Heart left ventricle (tissue), 16 donors: Measurements from ENCODE around the gene FAM227B. TPM values are rescaled to one million over a fixed set of nuclear protein-coding genes. Genes with fewer than 3 reads are reported as not detected.

ENCODE experiments used
- ATAC-seq, 4 donors: fragments of 200-7000 bp; cut with Tn5 transposase; one replicate each; pipeline ENCODE4 v1.9.1; 2020 to 2022; ENCODE audit warnings: moderate library complexity in 4 of 4, mild to moderate bottlenecking in 3 of 4, moderate number of reproducible peaks in 1 of 4
- DNase-seq, 5 donors: peaks; one replicate each; pipeline ENCODE4 v3.0.0-alpha.2; 2020
- H3K27ac ChIP-seq, 12 donors: fragments of 200-600 bp; sonication (generic) in 4 of 12; one replicate each; pipeline versions ENCODE4 v1.5.0 to v1.8.0; 2016 to 2022; ENCODE audit warnings: mild to moderate bottlenecking in 2 of 12
- H3K27me3 ChIP-seq, 9 donors: fragments of 200-600 bp; sonication (generic) in 2 of 9; one replicate each; pipeline versions ENCODE4 v1.5.1 to v1.8.0; 2016 to 2022; ENCODE audit warnings: mild to moderate bottlenecking in 3 of 9
- H3K36me3 ChIP-seq, 9 donors: fragments of 200-600 bp; sonication (generic) in 2 of 9; one replicate each; pipeline versions ENCODE4 v1.5.0 to v1.8.0; 2018 to 2022; ENCODE audit warnings: mild to moderate bottlenecking in 2 of 9
- H3K4me1 ChIP-seq, 12 donors: fragments of 200-600 bp; sonication (generic) in 4 of 12; one replicate each; pipeline versions ENCODE4 v1.5.0 to v1.8.0; 2016 to 2022; ENCODE audit warnings: mild to moderate bottlenecking in 3 of 12
- H3K4me3 ChIP-seq, 12 donors: fragments of 200-600 bp; sonication (generic) in 4 of 12; one replicate each; pipeline versions ENCODE4 v1.5.0 to v1.8.0; 2017 to 2022; ENCODE audit warnings: mild to moderate bottlenecking in 9 of 12, moderate library complexity in 4 of 12
- H3K9me3 ChIP-seq, 12 donors: fragments of 200-600 bp; sonication (generic) in 4 of 12; one replicate each; pipeline versions ENCODE4 v1.5.0 to v1.8.0; 2016 to 2022; ENCODE audit warnings: mild to moderate bottlenecking in 1 of 12
- POLR2A ChIP-seq, 2 donors: fragments of 450-650 bp; IDR thresholded peaks; one replicate each; pipeline ENCODE4 v1.6.1; 2017; ENCODE audit warnings: antibody characterized with exemption in 2 of 2, mild to moderate bottlenecking in 2 of 2, moderate library complexity in 2 of 2
- WGBS, 4 donors: extraction: QIAGEN DNeasy Blood & Tissue Kit in 2 of 4; methylation state at CpG; one replicate each; pipeline versions ENCODE4 v1.1.5 to v1.1.7; 2013 to 2018; 5-methylcytosine and 5-hydroxymethylcytosine counted together
- intact Hi-C, 10 donors: fragments of 100-400 bp; cut with DNase I; formaldehyde crosslinking; loops; one replicate each; pipeline versions ENCODE4 v1.11.1 to v1.14.2; 2022
- polyA plus RNA-seq, 2 donors: library from polyadenylated mRNA; stranded (reverse); fragments of 200-250 nt; gene quantifications; one replicate each; pipeline ENCODE4 v1.2.3, GENCODE V29; 2013
- total RNA-seq, 9 donors: library from RNA; depleted of rRNA in 2 of 9; stranded (reverse); fragments of >200 nt in 2 of 9; fragmentation: NEBNext Ultra II Directional in 3 of 9; extraction: Animal tissue kit (Norgen Biotek cat#: 25700) in 3 of 9; gene quantifications; one replicate each; pipeline versions ENCODE4 v1.1.0 to v1.2.4, GENCODE V29; 2016 to 2023
- TF ChIP-seq, protein P1 (sequence below), 12 donors: fragments of 200-600 bp; sonication (generic) in 4 of 12; IDR thresholded peaks; one replicate each; pipeline versions ENCODE4 v1.5.0 to v1.8.0; 2018 to 2022; ENCODE audit warnings: antibody characterized with exemption in 12 of 12, mild to moderate bottlenecking in 5 of 12
- donor health status: ischemic (EF 13 %, LVEDD 7.1; RV severe dilation, severe dysfunction).
- donor health status: healthy with polysubstance abuse.
- donor health status: DM: no; HTN: yes; CAD: no.
- donor health status: DM: no; HTN: no; CAD: no.
- donor health status: ischemic (EF 25% LVEDD 6.9; RV normal size, moderate dysfunction).
- donor health status: ischemic (EF 25% LVEDD 5.7; RV mildly dilated, moderate dysfunction).
- donor health status: healthy.
- donor health status: DM: yes; HTN: yes; CAD: no.
- donor health status: ischemic (EF 35%, LVEDD 5.7; RV mildly dilated, moderate dysfunction).
- donor health status: nonischemic (EF 11% LVEDD 7.7; RV severe dilation, severe dysfunction).
- donor health status: DM: yes; HTN: yes; CAD: no.
- donor health status: PGD.
- donor health status: ischemic (EF 29% LVEDD 5.4; RV normal size, mild dysfunction).
- donor health status: nonischemic (EF 23%, LVEDD 6.1; RV moderate dilation, normal function).

The FAM227B gene
- total and polyA plus RNA-seq, 11 donors, result 5.8 to 18.8 (median 14.3) TPM

DNA sequence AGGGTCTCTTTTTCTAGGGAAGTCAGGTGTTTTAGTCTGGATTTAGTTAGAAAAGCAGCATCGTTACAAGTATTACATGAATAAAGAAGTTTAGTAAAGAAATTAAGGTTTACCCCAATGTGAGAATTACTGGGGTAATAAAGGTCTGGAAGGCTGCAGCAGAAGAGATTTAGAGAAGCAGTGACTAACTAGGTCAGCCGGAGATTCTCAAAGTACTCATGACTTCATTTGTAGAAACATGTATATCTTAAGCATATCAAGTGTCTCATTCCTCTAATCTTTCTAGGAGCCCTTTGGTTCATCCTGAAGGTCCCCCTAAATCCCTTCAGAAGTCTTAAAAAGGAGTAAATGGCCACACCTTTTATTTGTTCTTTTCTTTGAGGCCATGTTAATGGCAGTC lies 26.3 kb upstream of the FAM227B start:
- Histone ChIP-seq H3K36me3 (peaks cover 0 to 11% (median 0%) of the 10 kb centered on the region in 9 donors), H3K4me1 (peaks cover 0 to 32% (median 15%) of the 10 kb centered on the region in 12 donors), H3K27ac (no peak overlapping the region), H3K27me3 (no peaks in the 10 kb centered on the region), H3K4me3 (no peak overlapping the region), H3K9me3 (peaks cover 0 to 13% (median 0%) of the 10 kb centered on the region in 12 donors)
- no peak for DNase-seq
- TF ChIP-seq, protein P1, sequence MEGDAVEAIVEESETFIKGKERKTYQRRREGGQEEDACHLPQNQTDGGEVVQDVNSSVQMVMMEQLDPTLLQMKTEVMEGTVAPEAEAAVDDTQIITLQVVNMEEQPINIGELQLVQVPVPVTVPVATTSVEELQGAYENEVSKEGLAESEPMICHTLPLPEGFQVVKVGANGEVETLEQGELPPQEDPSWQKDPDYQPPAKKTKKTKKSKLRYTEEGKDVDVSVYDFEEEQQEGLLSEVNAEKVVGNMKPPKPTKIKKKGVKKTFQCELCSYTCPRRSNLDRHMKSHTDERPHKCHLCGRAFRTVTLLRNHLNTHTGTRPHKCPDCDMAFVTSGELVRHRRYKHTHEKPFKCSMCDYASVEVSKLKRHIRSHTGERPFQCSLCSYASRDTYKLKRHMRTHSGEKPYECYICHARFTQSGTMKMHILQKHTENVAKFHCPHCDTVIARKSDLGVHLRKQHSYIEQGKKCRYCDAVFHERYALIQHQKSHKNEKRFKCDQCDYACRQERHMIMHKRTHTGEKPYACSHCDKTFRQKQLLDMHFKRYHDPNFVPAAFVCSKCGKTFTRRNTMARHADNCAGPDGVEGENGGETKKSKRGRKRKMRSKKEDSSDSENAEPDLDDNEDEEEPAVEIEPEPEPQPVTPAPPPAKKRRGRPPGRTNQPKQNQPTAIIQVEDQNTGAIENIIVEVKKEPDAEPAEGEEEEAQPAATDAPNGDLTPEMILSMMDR (IDR thresholded peaks at IDR 0.05), result no peak
- no peak for TF ChIP-seq POLR2A (IDR thresholded peaks at IDR 0.05)
- intact Hi-C loops, result no loop called here
- WGBS, 4 donors, result 93 to 98% (median 95%) methylated on average over 2 of the region's 2 CpGs
- no peak for ATAC-seq

DNA sequence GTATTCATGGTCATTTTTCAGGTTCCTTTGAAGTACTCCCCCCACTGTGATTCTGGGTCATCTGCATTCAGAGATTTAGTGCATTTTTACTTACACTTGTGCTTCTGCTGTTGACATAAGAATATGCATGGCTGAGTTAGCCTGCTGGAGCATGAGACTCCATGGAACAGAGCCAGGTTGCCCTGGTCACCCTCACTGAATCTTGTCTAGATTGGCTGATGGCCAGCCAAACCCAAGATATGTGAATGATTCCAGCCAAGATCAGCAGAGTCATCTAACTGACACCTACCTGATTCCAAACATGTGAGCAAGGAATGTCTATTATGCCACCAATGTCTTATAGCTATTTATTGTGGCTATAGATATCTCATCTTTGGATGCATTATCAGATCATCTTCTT lies 25.3 kb upstream of the FAM227B start:
- peak overlapping the region in 8 of 12 donors; percentile 2 to 67 (median 24) for H3K27ac ChIP-seq
- DNase-seq (peak in 2 of 5 donors; percentile 18 to 38), ATAC-seq (no peak)
- H3K36me3 ChIP-seq, result peaks cover 0 to 14% (median 0%) of the 10 kb centered on the region in 9 donors
- no peaks in the 10 kb centered on the region for H3K27me3 ChIP-seq
- H3K9me3 ChIP-seq, result peaks cover 0 to 13% (median 0%) of the 10 kb centered on the region in 12 donors
- intact Hi-C loops, result no loop called here
- H3K4me3 ChIP-seq, result no peak overlapping the region
- H3K4me1 ChIP-seq, result peaks cover 0 to 32% (median 15%) of the 10 kb centered on the region in 12 donors
- TF ChIP-seq, protein P1 (IDR thresholded peaks at IDR 0.05), result no peak
- TF ChIP-seq POLR2A (IDR thresholded peaks at IDR 0.05), result no peak

- intact Hi-C loops, result no loop called here
These were observed 24.7 kb upstream of the FAM227B start for GRCh38 chr15:49645277-49645676.

DNA sequence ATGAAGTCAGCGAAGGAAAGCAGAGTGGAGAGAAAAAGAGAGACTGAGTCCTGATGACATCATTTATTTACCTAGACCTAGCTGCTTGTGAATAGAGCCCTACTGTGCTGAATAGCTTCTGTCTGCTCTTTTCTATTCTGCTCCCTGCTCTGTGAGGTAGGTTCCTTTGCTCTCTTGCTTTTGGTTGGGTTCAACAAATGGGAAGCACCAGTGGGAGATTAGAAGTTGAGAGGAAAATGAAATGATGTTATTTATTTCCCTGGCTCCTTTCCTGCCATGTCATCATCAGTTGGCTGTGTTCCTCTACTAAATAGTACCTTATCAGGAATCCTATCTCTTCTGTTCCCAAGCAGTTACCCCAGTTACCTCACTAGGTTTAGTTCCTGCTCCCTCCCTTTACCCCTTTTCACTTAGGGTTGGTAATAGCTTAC lies 23.8 kb upstream of the FAM227B start:
- ATAC-seq, result peak in 2 of 4 donors; percentile 34 to 48
- TF ChIP-seq, protein P1 (IDR thresholded peaks at IDR 0.05), result no peak
- TF ChIP-seq POLR2A (IDR thresholded peaks at IDR 0.05), result no peak
- WGBS, 4 donors, result 86 to 100% (median 100%) methylated on average over 1 of the region's 1 CpG

More at GRCh38 chr15:49645277-49645676, 24.7 kb upstream of the FAM227B start:
- Histone ChIP-seq H3K27ac (peak overlapping the region in 9 of 12 donors; percentile 3 to 67 (median 25)), H3K27me3 (no peaks in the 10 kb centered on the region), H3K36me3 (peaks cover 0 to 15% (median 2%) of the 10 kb centered on the region in 9 donors), H3K9me3 (peaks cover 0 to 13% (median 0%) of the 10 kb centered on the region in 12 donors), H3K4me3 (no peak overlapping the region), H3K4me1 (peaks cover 0 to 32% (median 15%) of the 10 kb centered on the region in 12 donors)
- TF ChIP-seq, protein P1 (IDR thresholded peaks at IDR 0.05), result no peak
- no peak for TF ChIP-seq POLR2A (IDR thresholded peaks at IDR 0.05)
- ATAC-seq, result peak in 1 of 4 donors; percentile 52
- DNase-seq, result no peak

More for the DNA sequence above, 23.8 kb upstream of the FAM227B start:
- no peak for DNase-seq
- intact Hi-C loops, result no loop called here
- H3K9me3 ChIP-seq, result peaks cover 0 to 13% (median 0%) of the 10 kb centered on the region in 12 donors
- H3K27ac ChIP-seq, result peak overlapping the region in 7 of 12 donors; percentile 3 to 64 (median 34)
- H3K4me3 ChIP-seq, result no peak overlapping the region
- peaks cover 0 to 21% (median 3%) of the 10 kb centered on the region in 9 donors for H3K36me3 ChIP-seq
- H3K4me1 ChIP-seq, result peaks cover 0 to 32% (median 15%) of the 10 kb centered on the region in 12 donors
- no peaks in the 10 kb centered on the region for H3K27me3 ChIP-seq
